Stimulated activated CD4-positive, alpha-beta T cell treated with anti-CD3 and anti-CD28 coated beads, Interleukin-12 subunit alpha, Interleukin-12 subunit beta, amount 100 ng/mL, for 4 hours (primary cell): Measurements from ENCODE around the gene CCDC92.

Source experiments
- DNase-seq: peaks from one replicate; pipeline ENCODE4 v3.0.0-alpha.2; 2020

CCDC92 gene

DNA sequence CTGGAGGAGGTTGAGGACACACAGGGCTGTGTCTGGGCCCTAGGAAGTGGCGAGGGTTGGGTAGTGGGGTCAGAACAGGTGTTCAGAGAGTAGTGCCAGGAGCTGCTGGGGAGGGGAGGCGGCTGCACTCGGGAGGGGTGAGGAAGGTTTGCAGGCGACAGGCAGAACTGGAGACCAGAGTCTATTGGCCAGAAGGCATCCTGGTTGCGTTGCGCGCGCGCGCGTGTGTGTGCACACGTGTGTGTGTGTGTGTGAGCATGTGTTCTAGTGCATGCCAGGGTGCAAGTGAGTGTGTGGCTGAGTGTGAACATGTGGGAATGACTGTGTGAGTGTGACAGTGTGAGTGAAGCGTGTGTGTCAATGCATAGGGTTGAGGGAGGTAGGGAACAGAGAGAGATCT is 86.4 kb downstream of the CCDC92 start:
- DNase-seq = no peak
